Mammary epithelial cell (primary cell): ENCODE results near the gene PDE3B.
"Not testable (repeated sequence)": the region's sequence is repeated elsewhere in the genome, so short reads cannot be mapped to it uniquely, and the experiment has no call there.

Experiments used
- CTCF ChIP-seq, 2 donors: IDR thresholded peaks in 1 of 2; conservative IDR thresholded peaks in 1 of 2; 2 replicates each; pipeline ENCODE4 v1.5.1; 2011 to 2012; ENCODE audit warnings: inconsistent platforms in 2 of 2, low read length in 2 of 2, mild to moderate bottlenecking in 2 of 2, control low read depth in 1 of 2, low read depth in 1 of 2; ENCODE audit not compliant: insufficient read depth in 1 of 2; ENCODE audit errors: extremely low read depth in 1 of 2
- EZH2 ChIP-seq: IDR thresholded peaks from 2 replicates; pipeline ENCODE4 v1.6.1; 2012; ENCODE audit warnings: low read length, inconsistent platforms, borderline replicate concordance

- TF ChIP-seq CTCF (conservative IDR thresholded peaks at IDR 0.05 in 1 of 2, IDR thresholded peaks at IDR 0.05 in 1 of 2; ENCODE audit: extremely low read depth in 1 of 2, insufficient read depth in 1 of 2, low read depth in 1 of 2, low read length in 2 of 2); EZH2: not testable (repeated sequence)
Observed at GRCh38 chr11:14684234-14684915, 40.8 kb downstream of the PDE3B start.
